GM12801 (cell line): ENCODE results near the gene DLG1.

ENCODE experiments used
- CTCF ChIP-seq: IDR thresholded peaks from one replicate; pipeline ENCODE4 v1.5.1; 2011; ENCODE audit warnings: control low read depth; ENCODE audit not compliant: insufficient read length; ENCODE audit errors: extremely low read depth

The DLG1 gene

GRCh38 chr3:197205675-197206074, 92.7 kb downstream of the DLG1 start:
- no peak for TF ChIP-seq CTCF

- no peak for TF ChIP-seq CTCF
These were observed 93.1 kb downstream of the DLG1 start for GRCh38 chr3:197205265-197205664.

GRCh38 chr3:197204736-197205135, 93.7 kb downstream of the DLG1 start:
- TF ChIP-seq CTCF = no peak

- no peak for TF ChIP-seq CTCF
These were observed 94.7 kb downstream of the DLG1 start for GRCh38 chr3:197203714-197204146.

GRCh38 chr3:197202694-197203093, 95.7 kb downstream of the DLG1 start:
- TF ChIP-seq CTCF = no peak

GRCh38 chr3:197201791-197202452, 96.5 kb downstream of the DLG1 start:
- TF ChIP-seq CTCF = no peak

GRCh38 chr3:197197334-197197733, 101.1 kb downstream of the DLG1 start:
- no peak for TF ChIP-seq CTCF
